Endothelial cell of umbilical vein (primary cell): Measurements from ENCODE around the gene ANKRD44. TPM values are rescaled to one million over a fixed set of nuclear protein-coding genes. Genes with fewer than 3 reads are reported as not detected.

Source experiments
- BruUV-seq: library from RNA; stranded (reverse); fragments of 400-500 nt; replicated peaks from 2 replicates; lab custom pipeline; 2021; lab: Mats Ljungman, UMichigan
- CTCF ChIA-PET: fragments of 300-600, 350-600 bp; sonication (Branson Sonifier 250); formaldehyde crosslinking; loops from one replicate; lab custom pipeline; 2021; ENCODE audit warnings: antibody characterized with exemption, inconsistent platforms; lab: Charles Lee
- POLR2A ChIA-PET: fragments of 300-600, 350-600 bp; sonication (Branson Sonifier 250); formaldehyde crosslinking; loops from one replicate; lab custom pipeline; 2021; ENCODE audit warnings: antibody characterized with exemption, inconsistent platforms; lab: Charles Lee
- DNase-seq: peaks from one replicate; pipeline ENCODE4 v3.0.0-alpha.2; 2011; ENCODE audit warnings: low read depth, low spot score
- FAIRE-seq: peaks from 2 replicates; lab custom pipeline; 2011; peaks lifted over from hg19 to GRCh38; lab: Jason Lieb, UNC
- H2AFZ ChIP-seq: 2 replicates; pipeline ENCODE4 v1.6.0; 2012; ENCODE audit warnings: low read depth, low read length, control low read depth, inconsistent platforms
- H3K27ac ChIP-seq: 2 replicates; pipeline ENCODE4 v1.5.1; 2011; ENCODE audit warnings: low read depth, mild to moderate bottlenecking, control low read depth, low read length, moderate library complexity; ENCODE audit not compliant: insufficient read depth
- H3K27me3 ChIP-seq, 2 experiments: 2 replicates each; pipeline versions ENCODE4 v1.6.0 to v1.6.1; 2011; ENCODE audit warnings: low read length in 2 of 2, mixed read lengths in 1 of 2; ENCODE audit not compliant: control insufficient read depth in 2 of 2, insufficient read depth in 2 of 2
- H3K36me3 ChIP-seq, 2 experiments: 2 replicates in 1 of 2; 3 replicates in 1 of 2; pipeline ENCODE4 v1.5.1; 2011; ENCODE audit warnings: low read length in 2 of 2, mild to moderate bottlenecking in 1 of 2, moderate library complexity in 1 of 2; ENCODE audit not compliant: control insufficient read depth in 2 of 2, insufficient read depth in 2 of 2; ENCODE audit errors: extremely low read depth in 1 of 2
- H3K4me1 ChIP-seq: 3 replicates; pipeline ENCODE4 v1.5.1; 2011; ENCODE audit warnings: mild to moderate bottlenecking, low read length; ENCODE audit not compliant: control insufficient read depth, insufficient read depth; ENCODE audit errors: extremely low read depth
- H3K4me2 ChIP-seq: 2 replicates; pipeline ENCODE4 v1.6.1; 2011; ENCODE audit warnings: low read length, control low read depth, mixed read lengths; ENCODE audit not compliant: insufficient read depth
- H3K4me3 ChIP-seq, 3 experiments: fragments of 200-600 bp in 1 of 3; sonication (generic), shearing (Covaris generic) in 1 of 3; replicated peaks in 1 of 3; 2 replicates each; pipeline ENCODE4 v1.5.1; 2011 to 2016; ENCODE audit warnings: control low read depth in 3 of 3, low read length in 3 of 3, mild to moderate bottlenecking in 2 of 3, inconsistent platforms in 1 of 3, low read depth in 1 of 3, moderate library complexity in 1 of 3; ENCODE audit not compliant: insufficient read depth in 1 of 3
- H3K79me2 ChIP-seq: 2 replicates; pipeline ENCODE4 v1.6.0; 2012; ENCODE audit warnings: low read length, inconsistent platforms; ENCODE audit not compliant: control insufficient read depth, insufficient read depth
- H3K9ac ChIP-seq: replicated peaks from 2 replicates; pipeline ENCODE3; 2011; ENCODE audit warnings: low read length, control low read depth; ENCODE audit not compliant: insufficient read depth; ENCODE audit errors: extremely low read depth
- H3K9me1 ChIP-seq: replicated peaks from 3 replicates; pipeline ENCODE4 v1.6.0; 2011; ENCODE audit warnings: mild to moderate bottlenecking, low read length; ENCODE audit not compliant: control insufficient read depth, insufficient read depth; ENCODE audit errors: extremely low read depth
- H3K9me3 ChIP-seq: replicated peaks from 2 replicates; pipeline ENCODE4 v1.5.1; 2012; ENCODE audit warnings: low read length, inconsistent platforms; ENCODE audit not compliant: control insufficient read depth, insufficient read depth
- H4K20me1 ChIP-seq: replicated peaks from 2 replicates; pipeline ENCODE3; 2011; ENCODE audit warnings: mild to moderate bottlenecking, low read length; ENCODE audit not compliant: control insufficient read depth, insufficient read depth; ENCODE audit errors: extremely low read depth
- CTCF ChIP-seq, 2 donors: IDR thresholded peaks; 1 replicate in 1 of 2; 2 replicates in 1 of 2; pipeline ENCODE4 v1.5.1; 2011; ENCODE audit warnings: low read length in 2 of 2, mild to moderate bottlenecking in 2 of 2, moderate library complexity in 2 of 2, control low read depth in 1 of 2, inconsistent platforms in 1 of 2, low read depth in 1 of 2; ENCODE audit not compliant: insufficient read depth in 1 of 2; ENCODE audit errors: extremely low read depth in 1 of 2
- EZH2 ChIP-seq: IDR thresholded peaks from 2 replicates; pipeline ENCODE4 v1.6.1; 2012; ENCODE audit warnings: borderline replicate concordance, low read depth, mild to moderate bottlenecking, moderate library complexity, low read length, inconsistent platforms; ENCODE audit not compliant: severe bottlenecking
- FOS ChIP-seq: IDR thresholded peaks from 2 replicates; pipeline ENCODE4 v1.6.1; 2011; ENCODE audit warnings: mild to moderate bottlenecking, low read length, moderate library complexity, borderline replicate concordance; ENCODE audit not compliant: insufficient read depth
- GATA2 ChIP-seq: IDR thresholded peaks from 2 replicates; pipeline ENCODE4 v1.7.0; 2011; ENCODE audit warnings: low read depth, mild to moderate bottlenecking, moderate library complexity, mixed read lengths, low read length; ENCODE audit not compliant: insufficient read length, insufficient read depth
- JUN ChIP-seq: IDR thresholded peaks from 2 replicates; pipeline ENCODE4 v1.6.1; 2011; ENCODE audit warnings: borderline replicate concordance, low read depth; ENCODE audit not compliant: insufficient read length, insufficient read depth
- MAX ChIP-seq: IDR thresholded peaks from 2 replicates; pipeline ENCODE4 v1.6.1; 2011; ENCODE audit not compliant: insufficient read depth, insufficient read length
- MYC ChIP-seq: IDR thresholded peaks from one replicate; pipeline ENCODE4 v1.6.1; 2011; ENCODE audit warnings: mild to moderate bottlenecking, low read depth, low read length
- POLR2A ChIP-seq: IDR thresholded peaks from 2 replicates; pipeline ENCODE4 v1.6.1; 2012; ENCODE audit warnings: low read depth, mild to moderate bottlenecking, control low read depth, low read length
- POLR2AphosphoS5 ChIP-seq: IDR thresholded peaks from 2 replicates; pipeline ENCODE4 v1.6.1; 2012; ENCODE audit warnings: low read depth, mild to moderate bottlenecking, control low read depth, low read length, moderate library complexity; ENCODE audit not compliant: insufficient read depth
- dilution Hi-C: fragments of 300-500 bp; cut with MboI; formaldehyde crosslinking; loops from one replicate; pipeline ENCODE4 v1.15.0; 2019; ENCODE audit warnings: low sequenced_read_pairs; ENCODE audit not compliant: extremely low pct_ligation_motif_present
- intact Hi-C: fragments of 100-400 bp; cut with micrococcal nuclease; formaldehyde crosslinking; loops from one replicate; pipeline ENCODE4 v1.10.0; 2022
- polyA plus RNA-seq, 4 experiments: library from polyadenylated mRNA; depleted of rRNA in 3 of 4; stranded (reverse) in 3 of 4; unstranded in 1 of 4; fragments of >200 nt; gene quantifications; 2 replicates each; pipeline versions ENCODE4 v1.2.1 to v1.2.3, GENCODE V29; 2011 to 2012; ENCODE audit warnings: missing spikeins in 1 of 4
- total RNA-seq: library from RNA; stranded (reverse); gene quantifications from 2 replicates; pipeline ENCODE4 v1.2.3, GENCODE V29; 2021

Gene ANKRD44
- total and polyA plus RNA-seq, 2 donors (not counting 3 experiments of a cell fraction or from before 2014, with no cell fraction given): 3.4 to 6.1 TPM

DNA sequence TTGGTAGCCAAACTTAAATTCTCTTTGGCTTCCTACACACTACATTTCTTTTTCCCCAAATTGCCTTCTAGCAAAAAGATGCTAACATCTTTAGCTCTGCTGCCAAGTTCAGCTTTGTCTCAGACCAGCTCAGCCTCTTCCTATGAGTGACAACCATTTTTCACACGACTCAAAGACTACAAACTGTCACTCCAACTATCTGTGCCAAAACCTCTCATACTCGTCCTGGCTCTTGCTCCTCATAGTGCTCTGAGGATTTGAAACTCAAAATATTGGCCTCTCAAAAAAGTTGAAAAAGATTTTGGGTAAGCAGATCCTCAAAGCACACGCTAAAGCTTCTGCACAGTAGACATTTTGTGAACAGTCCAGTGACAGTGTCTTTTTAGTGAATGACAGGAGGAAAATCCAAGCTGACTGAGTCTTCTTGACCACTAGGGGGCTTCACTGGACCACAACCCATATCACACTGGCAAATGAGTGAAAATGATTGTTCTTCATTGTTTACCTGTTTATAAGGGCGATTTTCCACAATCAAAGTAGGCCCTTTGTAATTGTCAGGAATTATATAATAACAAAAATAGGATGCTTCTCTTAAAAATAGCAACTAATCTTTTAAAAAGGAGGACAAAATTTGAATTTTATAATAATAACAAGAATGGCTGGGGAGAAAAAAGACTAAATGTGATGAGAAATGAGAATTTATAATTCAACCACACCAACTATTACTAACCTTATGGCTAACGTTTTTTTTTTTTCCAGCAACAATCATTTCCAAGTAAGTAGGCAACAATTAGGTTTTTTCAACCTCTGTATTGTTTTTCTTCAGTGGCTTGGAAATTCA lies 298.6 kb downstream of the ANKRD44 start:
- Histone ChIP-seq H4K20me1 (no peaks in the 10 kb centered on the region), H3K27ac (no peak overlapping the region), H3K9me3 (no peaks in the 10 kb centered on the region), H3K9ac (no peak overlapping the region), H3K27me3 (no peaks in the 10 kb centered on the region), H2AFZ (no peak overlapping the region), H3K36me3 (no peaks in the 10 kb centered on the region), H3K4me1 (no peaks in the 10 kb centered on the region), H3K4me3 (no peak overlapping the region), H3K4me2 (no peak overlapping the region), H3K79me2 (no peaks in the 10 kb centered on the region), H3K9me1 (no peaks in the 10 kb centered on the region)
- intact Hi-C loops: loop anchor here (1.0 to 5.0 kb wide), 8 partner anchors 24 to 765 kb away; partner anchors contain the start of gene ANKRD44
- dilution Hi-C loops: no loop called here
- TF ChIP-seq MAX (no peak), CTCF (IDR thresholded peaks at IDR 0.05; ENCODE audit: extremely low read depth in 1 of 2, insufficient read depth in 1 of 2, low read depth in 1 of 2, low read length in 2 of 2) (peak; percentile 75 to 78)
- CTCF ChIA-PET: interaction anchor here (0.7 to 3.4 kb wide), 35 partner anchors 8 to 366 kb away, joined by 3 to 21 read pairs (median 4); partner anchors contain the start of gene GTF3C3
- no TSS peak for BruUV-seq
- POLR2A ChIA-PET: no interaction called here
- peak; percentile 60 for DNase-seq
- FAIRE-seq: peak; percentile 92

- H3K36me3 ChIP-seq: no peaks in the 10 kb centered on the region
- DNase-seq (no peak), FAIRE-seq (no peak)
- POLR2A ChIA-PET: no interaction called here
- H3K79me2 ChIP-seq: no peaks in the 10 kb centered on the region
- no peak for TF ChIP-seq FOS
- no peak for TF ChIP-seq GATA2
- no peak for TF ChIP-seq CTCF (IDR thresholded peaks at IDR 0.05; ENCODE audit: extremely low read depth in 1 of 2, insufficient read depth in 1 of 2, low read depth in 1 of 2, low read length in 2 of 2)
- TF ChIP-seq POLR2A: no peak
- no peak for TF ChIP-seq MYC
- TF ChIP-seq JUN: no peak
- no peak for TF ChIP-seq EZH2
- TF ChIP-seq MAX: no peak
- TF ChIP-seq POLR2AphosphoS5: no peak
- CTCF ChIA-PET: interaction anchor here (0.6 to 3.4 kb wide), 22 partner anchors 9 to 367 kb away, joined by 3 to 21 read pairs (median 5); partner anchors contain the start of gene PGAP1
- no TSS peak for BruUV-seq
- H3K27ac ChIP-seq: no peak overlapping the region
- H3K4me3 ChIP-seq: no peak overlapping the region
- no peaks in the 10 kb centered on the region for H3K9me1 ChIP-seq
- no peaks in the 10 kb centered on the region for H4K20me1 ChIP-seq
- intact Hi-C loops: loop anchor here (5.0 kb wide), 1 partner anchor 766 kb away; no protein-coding TSS in a partner anchor
- no peaks in the 10 kb centered on the region for H3K9me3 ChIP-seq
- H2AFZ ChIP-seq: no peak overlapping the region
- H3K4me2 ChIP-seq: no peak overlapping the region
- dilution Hi-C loops: no loop called here
- H3K27me3 ChIP-seq: no peaks in the 10 kb centered on the region
- no peaks in the 10 kb centered on the region for H3K4me1 ChIP-seq
- no peak overlapping the region for H3K9ac ChIP-seq
These were observed 299.6 kb downstream of the ANKRD44 start for GRCh38 chr2:197011021-197011417.
